Retina (tissue), 1 donor: ENCODE data around the gene TF.
A peak's percentile ranks its signal among the peaks of the same experiment; 100 is the strongest.
"Not testable (repeated sequence)": the region's sequence is repeated elsewhere in the genome, so short reads cannot be mapped to it uniquely, and the experiment has no call there.

ENCODE experiments used
- DNase-seq: peaks from one replicate; pipeline ENCODE4 v3.0.0-alpha.2; 2016

The TF gene

DNA sequence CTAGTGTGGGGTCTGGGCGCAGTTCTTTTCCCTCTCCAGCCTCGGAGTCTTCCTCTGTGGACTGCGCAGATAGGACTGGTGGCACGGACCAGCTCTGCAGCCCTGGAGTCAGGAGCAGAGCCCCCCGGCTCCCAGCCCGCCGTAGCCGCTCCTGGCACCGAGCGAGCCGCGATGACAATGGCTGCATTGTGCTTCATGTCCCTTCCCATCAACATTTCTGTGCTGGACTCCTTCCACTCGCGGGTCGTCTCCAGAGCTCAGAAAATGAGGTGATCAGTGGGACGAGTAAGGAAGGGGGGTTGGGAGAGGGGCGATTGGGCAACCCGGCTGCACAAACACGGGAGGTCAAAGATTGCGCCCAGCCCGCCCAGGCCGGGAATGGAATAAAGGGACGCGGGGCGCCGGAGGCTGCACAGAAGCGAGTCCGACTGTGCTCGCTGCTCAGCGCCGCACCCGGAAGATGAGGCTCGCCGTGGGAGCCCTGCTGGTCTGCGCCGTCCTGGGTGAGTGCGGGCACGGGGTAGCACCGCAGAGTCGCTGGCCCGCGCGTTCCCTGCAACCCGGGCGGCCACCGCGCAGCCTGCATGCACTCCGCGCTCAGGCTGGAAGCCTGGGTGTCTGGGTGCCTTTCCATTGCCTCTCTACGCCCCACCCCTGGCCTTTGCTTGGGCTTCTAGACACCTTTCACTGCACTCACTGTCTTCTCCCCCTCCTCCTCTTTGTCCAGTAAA, at the start of gene TF:
Gene TF, plus strand, starts transcription at position 413 of the 731 bp plus-strand sequence. Its CDS starts 48 bp downstream, at position 461.
- peak; percentile 90 for DNase-seq

DNA sequence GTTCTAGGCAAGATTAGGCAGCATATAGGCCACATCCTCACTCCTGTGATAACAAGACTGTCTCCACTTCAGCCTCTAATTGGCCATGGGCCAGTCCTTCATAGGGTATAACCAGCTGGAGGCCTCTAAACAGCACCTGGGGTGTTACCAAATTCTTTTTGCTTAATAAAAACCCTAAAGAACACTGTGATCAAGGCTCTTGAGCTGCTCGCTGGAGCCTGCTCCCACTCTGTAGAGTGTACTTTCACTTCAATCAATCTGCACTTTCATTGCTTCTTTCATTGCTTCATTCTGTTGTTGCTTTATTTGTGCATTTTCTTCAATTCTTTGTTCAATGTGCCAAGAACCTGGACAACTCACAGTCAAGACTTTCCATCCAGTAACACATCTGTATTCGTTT, 48.2 kb upstream of the TF start:
- no peak for DNase-seq

DNA sequence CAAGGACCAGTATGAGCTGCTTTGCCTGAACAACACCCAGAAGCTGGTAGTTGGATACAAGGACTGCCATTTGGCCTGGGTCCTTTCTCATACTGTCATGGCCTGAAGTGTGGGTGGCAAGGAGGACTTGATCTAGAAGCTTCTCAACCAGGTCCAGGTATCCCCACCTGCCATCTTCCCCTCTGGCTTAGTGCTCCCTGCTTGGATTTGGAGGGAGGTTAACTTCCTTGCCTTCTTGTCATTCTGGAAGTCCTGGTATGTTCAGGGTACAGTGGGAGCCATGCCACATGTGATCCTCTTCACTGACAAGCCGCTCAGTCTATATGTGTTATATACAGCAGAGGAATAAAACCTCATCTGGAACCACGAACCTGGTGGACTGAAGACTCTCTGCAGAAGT, 46.7 kb upstream of the TF start:
- no peak for DNase-seq

DNA sequence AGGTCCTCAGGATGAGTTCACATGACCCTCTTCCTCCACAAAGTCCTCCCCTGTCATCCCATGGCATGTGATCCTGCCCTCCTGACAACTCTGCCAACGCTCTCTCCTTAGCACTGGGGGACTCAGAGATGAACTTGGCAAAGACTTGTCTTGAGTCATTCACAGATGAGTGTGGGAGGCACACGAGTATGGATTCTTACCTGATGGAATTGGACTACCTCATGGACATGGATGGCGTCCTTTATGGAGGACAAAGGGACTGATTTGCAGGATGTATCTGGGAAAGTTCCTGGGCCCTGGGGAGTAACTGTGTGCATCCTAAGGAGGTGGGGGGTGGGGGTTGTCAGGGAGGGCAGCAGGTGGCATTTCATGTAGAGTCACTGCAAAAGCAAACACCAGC, 46.3 kb upstream of the TF start:
- no peak for DNase-seq

DNA sequence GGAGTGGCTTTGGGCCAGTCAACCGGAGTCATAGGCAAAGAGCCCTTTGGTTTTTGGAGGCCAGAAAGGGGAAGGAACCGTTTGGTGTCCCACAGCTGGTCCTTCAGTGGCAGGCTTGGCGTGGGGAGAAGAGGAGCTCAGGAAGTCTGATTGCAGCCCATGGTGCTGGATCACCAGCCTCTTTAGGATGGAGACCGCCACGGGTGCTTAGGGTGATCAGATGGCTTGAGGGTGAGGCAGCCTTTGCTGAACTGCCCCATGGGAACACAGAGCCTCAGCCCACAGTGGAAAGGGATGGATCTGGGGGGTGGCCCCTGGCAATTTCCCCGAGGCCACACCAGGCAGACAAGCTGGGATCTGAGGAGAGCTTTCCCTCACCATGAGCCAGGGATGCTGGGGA, 45.8 kb upstream of the TF start:
- no peak for DNase-seq

DNA sequence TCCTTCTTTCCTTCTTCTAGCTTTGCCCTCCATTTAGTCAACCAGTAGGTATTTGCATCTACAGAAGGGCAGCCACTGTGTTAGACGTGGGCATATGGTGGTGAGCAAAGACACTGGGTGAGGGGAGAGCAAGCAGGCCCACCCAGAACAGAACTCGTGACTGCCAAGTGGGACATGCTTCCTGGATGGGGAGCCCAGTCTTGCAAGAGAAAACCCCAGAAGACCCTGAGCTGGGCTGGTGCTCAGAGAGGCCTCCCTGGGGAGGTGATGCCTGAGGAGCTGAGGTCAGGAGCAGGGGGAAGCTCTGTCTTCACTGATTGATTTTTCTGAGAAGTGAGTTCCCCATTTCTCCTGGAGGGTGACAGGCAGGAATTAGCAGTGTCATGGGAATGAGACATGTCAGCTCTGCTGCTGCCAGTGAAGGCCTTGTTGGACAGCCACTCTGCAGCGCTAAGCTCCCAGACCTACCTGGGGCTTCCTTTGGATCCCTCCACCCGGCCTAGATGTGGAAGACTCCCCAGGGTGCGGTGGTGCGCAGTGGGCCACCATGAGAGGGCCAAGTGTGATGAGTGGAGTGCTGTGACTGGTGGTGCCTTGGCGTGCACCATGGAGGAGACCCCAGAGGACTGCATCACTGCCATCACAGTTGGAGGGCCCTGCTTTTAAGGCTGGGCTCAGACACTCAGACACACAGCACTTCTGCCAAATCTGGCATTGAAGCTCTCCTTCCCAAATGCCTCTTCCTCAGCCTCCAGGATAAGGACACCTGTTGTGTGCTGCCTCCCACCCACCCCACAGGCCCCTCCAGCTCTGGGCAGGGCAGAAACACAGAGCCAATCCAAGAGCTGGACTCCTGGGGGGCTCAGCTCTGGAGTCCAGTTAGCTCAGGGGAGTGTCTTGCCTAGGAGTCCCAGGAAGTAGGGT, 44.5 kb upstream of the TF start:
- no peak for DNase-seq

DNA sequence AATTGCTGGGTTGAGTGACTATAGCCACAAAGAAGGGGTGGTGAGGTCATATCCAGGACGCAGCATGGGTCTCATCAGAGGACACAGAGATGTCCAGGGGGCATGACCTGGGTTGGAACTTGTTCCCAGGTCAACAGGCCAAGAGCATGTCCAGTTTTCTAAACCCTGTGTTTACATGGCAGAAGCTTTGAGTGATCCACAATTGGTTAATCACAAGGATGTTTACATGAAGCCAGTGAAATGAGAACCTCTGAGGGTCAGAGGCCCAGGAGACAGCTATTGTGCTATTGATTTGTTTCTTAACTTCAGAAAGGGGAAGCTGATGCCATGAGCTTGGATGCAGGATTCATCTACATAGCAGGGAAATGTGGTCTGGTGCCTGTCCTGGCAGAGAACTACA, 42.3 kb upstream of the TF start:
- DNase-seq, result no peak

DNA sequence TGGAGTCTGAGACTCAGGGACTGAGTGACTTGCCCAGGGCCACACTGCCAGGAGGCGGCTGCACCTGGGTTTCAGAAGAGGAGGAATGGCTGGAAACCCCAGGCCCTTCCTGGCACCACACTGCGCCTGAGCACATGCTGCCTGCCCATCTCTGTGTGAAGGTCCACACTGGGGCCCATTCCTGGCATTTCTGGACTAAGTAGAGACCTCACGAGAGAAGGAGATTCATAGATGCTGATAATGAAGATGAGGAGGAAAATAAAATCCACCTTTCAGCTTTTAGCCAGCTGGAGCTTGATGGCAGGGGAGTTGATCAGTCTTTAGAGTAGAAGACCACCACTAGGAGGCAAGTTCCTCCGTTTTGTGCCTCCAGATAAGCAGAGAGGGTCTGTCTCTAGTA, 40.2 kb upstream of the TF start:
- no peak for DNase-seq

DNA sequence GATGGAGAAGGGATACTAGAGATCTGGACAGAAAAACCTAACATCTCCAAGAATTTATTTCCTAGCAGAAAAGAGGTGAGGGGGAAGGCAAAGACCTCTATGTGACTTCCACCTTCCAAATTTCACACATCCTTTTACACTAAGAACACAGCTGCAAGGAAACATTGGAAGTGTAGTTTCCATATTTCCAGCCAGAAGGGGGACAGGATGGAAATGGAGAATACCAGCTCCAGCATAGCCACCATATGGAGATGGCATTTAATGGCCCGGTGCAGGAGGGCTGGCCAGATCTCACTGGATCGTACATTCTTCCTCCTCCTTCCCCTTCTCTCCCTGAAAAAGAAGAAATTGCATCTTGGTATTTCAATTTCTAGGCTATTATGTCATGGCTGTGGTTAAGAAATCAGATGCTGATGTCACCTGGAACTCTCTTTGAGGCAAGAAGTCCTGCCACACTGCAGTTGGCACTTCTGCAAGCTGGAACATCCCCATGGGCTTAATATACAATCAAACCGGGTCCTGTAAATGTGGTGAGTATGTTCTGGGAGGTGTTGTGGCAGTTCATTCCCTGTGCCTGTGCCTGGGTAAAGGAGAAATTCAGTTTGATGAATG, 36.9 kb upstream of the TF start:
- DNase-seq, result no peak

DNA sequence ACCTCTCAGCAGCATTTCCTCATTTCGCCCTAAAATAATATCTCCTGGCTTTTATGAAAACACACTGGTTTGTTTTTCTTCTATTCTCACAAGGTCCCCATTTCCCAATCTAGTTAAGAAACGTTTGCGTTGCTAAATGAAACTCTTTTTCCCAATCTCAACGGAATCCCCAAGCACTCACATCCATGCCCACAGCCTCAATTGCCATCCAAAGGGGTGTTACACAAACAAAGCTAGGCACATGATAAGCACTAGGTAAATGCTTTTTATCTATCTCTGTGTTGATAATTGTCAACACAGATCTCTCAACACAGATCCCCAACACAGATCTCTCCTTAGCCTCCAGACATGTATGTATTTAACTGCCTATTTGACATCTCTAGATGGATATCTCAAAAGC, 35.2 kb upstream of the TF start:
- no peak for DNase-seq

DNA sequence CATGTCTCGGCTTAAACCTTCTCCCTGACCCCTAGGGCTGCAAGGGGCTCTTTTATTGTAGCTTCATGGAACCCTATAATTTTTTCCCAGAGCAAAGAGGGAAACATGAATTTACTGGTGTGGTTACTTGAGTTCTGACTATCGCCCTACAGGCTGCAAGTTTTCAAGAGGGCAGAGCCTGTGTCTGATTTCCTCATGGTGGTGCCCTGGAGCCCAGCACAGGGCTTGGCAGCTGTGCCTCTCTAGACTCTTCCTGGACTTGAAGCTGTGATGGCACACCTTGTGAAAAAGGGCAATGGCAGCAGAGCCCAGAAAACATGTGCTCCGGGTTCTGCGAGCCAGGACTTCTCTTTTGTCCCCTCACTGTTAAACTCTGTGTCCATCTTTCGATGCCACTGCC, 34.2 kb upstream of the TF start:
- DNase-seq, result no peak

DNA sequence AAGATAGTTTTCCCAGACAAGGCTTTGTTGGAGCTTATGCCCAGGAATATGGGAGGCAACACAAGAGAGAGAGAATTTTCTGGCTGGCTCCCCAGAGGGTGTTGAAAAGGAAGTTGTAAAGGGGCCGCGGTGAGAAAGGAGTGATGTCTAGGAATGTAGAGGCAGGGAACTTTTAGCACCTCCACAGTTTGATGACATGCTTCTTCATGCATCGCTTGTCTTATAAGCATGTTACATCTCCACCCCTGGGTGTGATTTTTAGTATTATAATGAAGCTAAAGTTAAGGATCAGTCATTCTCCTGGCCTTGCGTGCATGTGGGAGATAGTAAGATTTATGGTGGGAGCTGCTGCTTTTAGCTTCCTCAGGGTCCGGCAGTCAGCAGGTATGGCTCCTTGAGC, 32.8 kb upstream of the TF start:
- DNase-seq, result no peak

DNA sequence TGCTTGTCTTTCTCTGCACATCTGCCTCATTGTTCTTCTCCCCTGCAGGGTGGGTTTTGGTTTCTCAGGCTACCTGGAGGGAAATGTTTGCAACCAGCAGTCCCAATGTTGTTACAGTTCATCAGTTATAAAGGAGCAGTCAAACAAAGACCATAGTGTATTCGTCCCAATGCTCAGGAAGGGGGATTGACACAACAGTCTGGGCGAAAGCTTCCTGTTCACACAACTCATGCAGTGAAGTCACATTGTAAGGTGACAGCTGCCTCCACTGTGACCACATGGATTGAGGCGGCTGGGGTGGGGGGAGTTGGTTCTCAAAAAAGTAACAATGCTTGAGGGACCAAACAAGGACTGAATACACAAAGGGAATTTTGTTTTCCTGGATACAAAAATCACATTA, 28.8 kb upstream of the TF start:
- DNase-seq, result no peak

DNA sequence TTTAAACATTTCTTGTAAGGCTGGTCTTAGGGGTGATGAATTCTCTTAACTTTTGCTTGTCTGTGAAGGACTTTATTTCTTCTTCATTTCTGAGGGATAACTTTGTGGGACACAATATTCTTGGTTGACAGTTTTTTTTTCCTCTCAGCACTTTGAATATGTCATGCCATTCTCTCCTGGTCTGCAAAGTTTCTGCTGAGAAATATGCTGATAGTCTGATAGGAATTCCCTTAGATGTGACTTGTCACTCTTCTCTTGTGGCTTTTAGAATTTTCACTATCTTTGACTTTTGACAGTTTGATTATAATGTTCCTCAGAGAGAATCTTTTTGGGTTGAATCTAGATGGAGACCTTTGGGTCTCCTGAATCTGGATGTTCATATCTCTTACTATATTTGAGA, 23.3 kb upstream of the TF start:
- DNase-seq, result no peak

DNA sequence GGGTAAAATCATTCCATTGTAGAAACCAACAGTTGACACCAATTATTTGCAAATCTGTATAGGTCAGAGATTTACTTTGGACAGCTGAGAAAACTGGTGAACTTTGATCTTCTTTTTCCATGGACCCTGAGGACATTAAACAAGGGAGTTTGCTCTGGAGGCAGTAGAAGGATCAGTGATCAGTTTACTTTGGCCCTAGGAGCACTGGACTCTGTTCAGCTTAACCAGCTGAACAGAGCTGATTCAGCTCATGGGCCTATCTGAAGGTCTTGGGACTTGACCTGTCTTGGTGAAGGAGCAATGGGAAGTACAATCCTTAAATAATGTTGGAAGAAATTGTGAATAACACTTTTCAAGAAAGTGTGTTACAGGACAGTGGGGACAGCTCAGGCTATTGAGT, 15.2 kb upstream of the TF start:
- no peak for DNase-seq

DNA sequence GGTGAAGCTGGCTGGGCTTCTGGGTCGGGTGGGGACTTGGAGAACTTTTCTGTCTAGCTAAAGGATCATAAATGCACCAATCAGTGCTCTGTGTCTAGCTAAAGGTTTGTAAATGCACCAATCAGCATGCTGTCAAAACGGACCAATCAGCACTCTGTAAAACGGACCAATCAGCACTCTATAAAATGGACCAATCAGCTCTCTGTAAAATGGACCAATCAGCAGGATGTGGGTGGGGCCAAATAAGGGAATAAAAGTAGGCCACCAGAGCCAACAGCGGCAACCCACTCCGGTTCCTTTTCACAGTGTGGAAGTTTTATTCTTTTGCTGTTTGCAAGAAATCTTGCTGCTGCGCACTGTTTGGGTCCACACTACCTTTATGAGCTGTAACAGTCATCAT, 14.0 kb upstream of the TF start:
- DNase-seq, result not testable (repeated sequence)

DNA sequence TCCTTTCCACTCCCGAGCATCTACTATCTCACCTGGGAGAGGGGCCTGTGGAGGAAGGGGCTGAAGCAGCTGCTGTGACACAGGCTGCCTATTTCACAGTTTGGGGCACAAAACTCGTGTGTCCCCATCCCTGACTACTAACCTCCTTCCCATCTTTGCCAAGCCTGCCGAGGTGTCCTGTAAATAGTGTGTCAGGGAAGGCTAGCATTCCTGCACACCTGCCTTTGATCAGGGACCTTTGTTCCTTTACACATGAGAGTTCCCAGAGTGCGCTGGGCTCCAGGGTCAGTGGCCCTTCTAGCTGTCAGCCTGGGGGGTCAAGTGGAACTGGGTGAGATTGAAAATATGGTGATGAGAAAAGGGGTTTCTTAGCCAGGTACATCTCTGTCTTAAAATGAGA, 13.0 kb upstream of the TF start:
- DNase-seq, result no peak

DNA sequence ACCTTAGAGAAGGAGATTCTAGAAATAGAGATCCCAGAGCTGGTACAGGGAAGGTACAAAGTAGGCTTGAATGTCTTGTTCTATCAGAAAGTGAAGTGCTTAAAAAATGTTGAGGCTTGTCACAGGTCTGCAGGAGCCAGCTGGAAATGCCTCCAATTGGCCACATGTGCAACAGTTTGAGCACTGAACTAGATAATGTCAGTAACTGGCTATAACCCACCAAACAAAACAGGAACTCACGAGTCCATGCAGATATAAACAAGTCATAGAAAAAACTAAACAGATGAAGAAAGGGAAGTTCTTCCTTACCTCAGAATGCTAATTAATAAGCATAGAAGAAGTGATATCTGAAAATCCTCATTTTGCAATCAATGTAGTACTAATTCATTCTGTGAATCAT, 11.9 kb upstream of the TF start:
- DNase-seq, result no peak

DNA sequence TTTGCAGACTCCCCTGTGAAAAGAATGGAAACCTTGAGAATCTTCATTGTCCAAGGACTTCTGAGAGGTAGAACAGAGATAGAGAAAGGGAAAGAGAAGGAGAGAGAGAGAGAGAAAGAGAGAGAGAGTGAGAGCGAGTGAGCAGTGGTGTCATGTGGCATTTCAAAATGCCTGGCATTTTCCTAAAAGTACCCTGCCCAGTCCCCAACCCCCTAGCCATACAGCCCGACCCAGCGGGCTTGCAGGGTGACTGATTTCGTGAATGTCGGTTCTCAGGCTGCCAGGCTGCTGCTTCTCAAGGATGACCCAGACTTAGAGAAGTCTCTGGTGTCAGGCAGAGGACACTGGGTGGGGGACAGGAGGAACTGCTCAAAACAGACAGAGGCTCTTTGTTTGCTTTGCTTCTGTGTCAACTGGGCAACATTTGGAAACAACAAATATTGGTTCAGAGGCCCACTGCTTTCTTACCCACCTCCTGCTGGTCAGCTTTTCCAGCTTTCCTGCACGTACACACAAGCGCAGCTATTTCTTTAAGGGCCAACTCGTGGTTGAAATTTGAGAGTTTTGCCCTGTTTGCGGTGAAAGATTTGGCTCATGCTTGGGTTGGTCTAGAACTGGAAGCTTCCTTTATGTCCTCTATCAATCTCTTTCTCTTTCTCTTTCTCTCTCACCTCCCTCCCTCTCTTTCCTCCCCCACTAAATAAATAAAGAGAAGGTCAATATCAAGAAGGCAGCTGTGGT, 3.7 kb upstream of the TF start:
- DNase-seq, result peak; percentile 70

DNA sequence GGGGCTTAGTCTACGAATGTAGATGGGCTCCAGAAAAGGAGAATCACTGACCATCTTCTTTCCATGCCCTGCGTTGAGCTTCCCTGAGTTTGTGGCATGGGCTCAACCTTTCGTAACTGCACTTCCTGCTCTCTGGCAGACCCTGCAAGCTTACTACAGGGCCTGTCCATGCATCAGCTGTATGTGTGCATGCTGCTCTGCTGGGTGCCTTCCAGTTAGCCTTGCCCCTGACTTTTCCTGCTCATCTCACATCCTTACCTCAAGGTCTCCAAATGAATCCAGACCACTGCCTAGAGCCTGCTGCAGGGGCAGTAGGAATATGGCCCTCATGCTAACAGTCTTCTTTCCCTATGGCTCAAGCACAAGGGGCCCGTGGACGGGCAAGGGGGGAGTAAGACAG, 2.0 kb upstream of the TF start:
- no peak for DNase-seq

DNA sequence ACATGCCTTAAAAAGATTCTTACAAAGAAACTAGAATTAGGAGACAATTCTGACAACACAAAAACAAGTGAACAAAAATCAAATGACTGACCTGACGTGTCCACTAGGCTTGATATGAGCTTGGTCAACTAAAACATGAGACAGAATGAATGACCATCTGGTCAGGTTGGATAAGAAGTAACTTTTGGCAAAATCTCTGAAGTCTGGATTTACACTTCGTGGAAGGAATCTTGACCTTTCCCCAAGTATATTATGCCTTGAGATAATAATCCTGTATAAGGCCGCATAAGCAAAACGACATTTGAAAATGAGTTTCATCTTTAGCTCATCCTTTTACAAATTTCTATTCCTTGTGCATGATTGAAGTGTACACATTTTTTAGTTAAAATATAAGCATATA, 1.1 kb upstream of the TF start:
- DNase-seq, result no peak

DNA sequence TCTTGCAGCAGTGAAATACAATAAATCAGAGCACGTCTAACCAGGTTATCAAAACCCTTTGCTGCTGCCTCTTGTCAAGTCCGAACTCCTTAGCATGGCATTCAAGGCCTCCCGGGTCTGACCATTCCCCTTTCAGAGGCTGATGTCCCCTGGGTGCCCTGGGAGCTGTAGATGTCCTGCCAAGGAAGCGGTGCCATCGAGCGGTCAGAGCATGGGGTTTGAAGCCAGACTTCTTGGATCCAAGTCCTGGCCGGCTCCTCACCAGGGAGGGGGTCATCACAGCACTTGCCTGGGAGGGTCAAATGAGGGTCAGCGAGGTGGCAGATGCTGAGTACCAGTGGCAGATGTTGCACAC, 496 bp downstream of the TF start:
- no peak for DNase-seq

DNA sequence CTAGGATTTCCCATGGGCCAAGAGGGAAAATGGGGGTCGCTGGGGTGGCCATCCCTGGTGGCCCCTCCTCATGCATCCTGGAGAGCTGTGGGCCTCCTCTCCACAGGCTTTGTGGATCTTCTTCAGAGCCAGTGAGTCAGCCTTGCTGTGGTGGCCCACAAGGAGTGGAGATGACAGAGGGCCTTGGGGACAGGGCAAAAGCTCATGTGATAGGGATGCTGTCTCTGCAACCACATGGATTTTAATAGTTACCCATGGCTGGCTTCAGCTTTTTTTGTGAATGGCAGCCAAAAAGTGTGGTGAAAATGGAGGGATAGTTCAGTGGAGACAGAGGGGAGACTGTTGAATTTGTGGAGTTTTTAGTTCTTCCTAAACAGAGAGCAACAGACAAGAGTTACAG, 1.2 kb downstream of the TF start:
- no peak for DNase-seq
